Stimulated activated CD4-positive, alpha-beta T cell treated with anti-CD3 and anti-CD28 coated beads, Interleukin-2, amount 100 ng/mL, for 48 hours (primary cell): ENCODE measurements around the gene ATP5PO.
A peak's percentile ranks its signal among the peaks of the same experiment; 100 is the strongest.

Experiments used
- DNase-seq, 2 donors: peaks; one replicate each; pipeline ENCODE4 v3.0.0-alpha.2; 2020

The ATP5PO gene, protein sequence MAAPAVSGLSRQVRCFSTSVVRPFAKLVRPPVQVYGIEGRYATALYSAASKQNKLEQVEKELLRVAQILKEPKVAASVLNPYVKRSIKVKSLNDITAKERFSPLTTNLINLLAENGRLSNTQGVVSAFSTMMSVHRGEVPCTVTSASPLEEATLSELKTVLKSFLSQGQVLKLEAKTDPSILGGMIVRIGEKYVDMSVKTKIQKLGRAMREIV

DNA sequence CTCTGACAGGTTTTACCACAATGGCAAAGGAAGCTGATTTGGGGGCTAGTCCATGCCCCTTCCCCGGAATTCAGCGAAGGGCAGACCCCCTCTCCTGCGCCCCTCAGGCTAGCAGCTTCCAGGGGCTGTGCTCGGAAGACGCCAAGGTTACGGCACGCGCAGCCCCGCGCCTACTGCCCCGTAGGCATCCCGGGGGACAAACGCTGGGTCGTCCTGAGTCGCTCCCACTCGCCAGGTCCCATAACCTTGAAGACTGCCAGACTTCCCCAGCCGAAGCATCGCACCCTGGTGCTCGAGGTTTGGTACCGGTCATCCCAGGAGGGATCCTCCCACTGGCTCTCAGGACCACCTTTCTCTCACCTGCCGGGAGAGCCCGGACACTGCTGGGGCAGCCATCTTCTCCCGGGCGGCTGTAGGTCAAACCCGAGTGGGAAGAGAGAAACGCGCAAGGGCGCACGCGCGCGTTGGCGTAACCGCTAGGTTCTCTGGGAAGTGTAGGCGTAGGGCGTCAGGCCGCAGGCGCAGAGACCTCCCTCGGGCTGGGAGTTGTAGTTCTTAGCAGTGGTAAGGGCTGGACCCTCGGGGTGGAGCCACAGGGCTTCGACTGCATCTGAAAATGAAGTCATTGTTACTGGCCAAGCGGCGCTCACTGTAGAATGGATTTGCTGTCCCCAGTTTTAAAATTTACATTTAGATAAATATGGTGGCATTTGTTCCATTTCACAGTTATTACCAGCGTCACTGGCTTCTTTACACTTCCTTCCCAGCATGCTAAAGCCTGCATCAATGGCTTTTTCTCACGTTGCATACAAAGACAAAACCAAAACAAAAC is at the start of gene ATP5PO:
TSS of gene ATP5PO (minus strand) at position 437 of the 832 bp plus-strand sequence. CDS start at position 396, 41 bp downstream.
- peak; percentile 93 to 94 for DNase-seq

DNA sequence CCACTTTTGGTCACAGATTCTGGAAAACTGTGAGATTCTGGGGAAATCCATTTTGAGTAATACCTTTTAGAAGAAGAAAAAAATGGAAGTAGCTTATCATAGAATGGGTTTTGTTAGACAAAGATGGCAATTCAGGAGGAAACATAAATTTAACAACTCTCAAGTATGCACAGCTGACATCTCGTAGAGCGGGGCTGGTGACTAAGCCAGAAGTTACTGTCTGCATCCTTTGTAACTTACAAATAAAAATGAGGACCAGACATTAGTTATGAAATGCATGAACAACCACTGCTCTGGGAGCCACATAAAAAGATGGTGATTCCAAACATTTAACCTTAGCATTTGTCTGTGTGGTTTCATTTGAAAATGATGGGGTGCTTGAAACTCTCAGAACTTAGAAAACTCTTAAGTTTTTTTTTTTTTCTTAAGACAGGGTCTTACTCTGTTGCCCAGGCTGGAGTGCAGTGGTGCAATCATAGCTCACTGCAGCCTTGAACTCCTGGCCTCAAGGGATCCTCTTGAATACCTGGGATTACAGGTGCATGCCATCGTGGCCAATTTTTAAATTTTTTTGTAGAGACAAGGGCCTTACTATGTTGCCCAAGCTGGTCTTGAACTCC is 49.2 kb upstream of the ATP5PO start:
- DNase-seq, result no peak

DNA sequence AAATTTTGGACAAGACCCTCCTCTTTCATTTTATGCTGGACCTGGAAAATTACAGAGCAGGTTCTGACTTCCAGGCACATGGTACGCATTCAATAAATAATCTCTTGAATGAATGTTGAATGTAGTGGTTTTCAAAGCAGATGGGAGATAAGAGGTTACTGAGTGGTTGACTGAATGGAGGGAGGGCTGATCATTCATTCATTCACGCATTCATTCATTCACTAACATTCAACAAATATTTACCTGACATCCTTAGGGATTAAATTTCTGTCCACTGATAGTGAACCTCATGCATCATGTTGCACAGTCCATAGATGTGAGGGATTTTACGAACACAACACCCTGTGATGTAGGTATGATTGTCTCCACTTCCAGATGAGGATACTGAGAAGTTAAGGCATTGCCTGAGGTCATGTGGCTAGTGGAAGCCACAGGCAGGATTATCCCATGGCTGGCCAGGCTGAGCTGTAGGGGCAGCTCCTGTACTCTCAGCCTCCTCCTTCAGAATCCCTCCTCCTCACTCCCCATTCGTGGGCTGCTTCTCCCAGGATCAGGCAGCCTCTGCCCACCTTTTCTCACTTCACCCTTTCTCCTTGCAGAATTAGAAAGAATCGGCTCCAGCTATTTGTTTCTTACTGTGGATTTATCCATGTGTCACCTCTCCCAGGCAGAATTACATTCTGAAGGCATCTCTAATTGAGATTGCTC is 48.4 kb upstream of the ATP5PO start:
- DNase-seq, result no peak

DNA sequence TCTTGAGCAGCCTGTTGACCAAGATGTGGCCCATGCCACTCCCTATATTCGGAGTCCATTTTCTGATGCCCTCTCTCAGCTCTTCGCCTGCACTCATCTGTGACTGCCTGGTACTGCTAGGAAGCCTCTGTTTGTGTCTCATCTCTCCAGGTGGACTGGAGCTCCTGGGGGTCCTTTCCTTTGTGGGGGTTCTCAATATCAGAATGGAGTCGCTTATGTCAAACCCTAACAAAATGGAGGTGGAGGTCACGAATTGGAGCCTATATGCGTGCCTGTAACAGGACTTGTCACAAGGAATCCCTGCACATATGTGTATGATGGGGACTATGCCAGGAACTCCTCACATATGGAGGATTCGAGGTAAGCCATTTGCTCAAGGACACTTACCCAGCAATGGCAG is 46.7 kb upstream of the ATP5PO start:
- no peak for DNase-seq

DNA sequence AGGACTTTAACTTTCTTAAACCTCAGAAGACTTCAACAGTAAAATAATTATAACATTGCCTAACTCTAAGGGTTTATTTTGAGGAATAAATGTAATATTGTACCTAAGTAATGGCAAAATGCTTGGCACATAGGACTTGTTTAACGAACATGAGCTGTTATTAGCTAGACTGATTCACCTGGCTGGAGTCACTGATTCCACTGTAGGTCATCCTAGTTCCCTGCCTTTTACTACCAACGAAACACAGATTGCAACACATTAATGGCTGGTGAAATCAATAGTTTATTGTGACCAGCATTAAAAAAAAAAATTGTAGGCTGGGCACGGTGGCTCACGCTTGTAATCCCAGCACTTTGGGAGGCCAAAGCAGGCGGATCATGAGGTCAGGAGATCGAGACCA is 45.5 kb upstream of the ATP5PO start:
- DNase-seq, result no peak

DNA sequence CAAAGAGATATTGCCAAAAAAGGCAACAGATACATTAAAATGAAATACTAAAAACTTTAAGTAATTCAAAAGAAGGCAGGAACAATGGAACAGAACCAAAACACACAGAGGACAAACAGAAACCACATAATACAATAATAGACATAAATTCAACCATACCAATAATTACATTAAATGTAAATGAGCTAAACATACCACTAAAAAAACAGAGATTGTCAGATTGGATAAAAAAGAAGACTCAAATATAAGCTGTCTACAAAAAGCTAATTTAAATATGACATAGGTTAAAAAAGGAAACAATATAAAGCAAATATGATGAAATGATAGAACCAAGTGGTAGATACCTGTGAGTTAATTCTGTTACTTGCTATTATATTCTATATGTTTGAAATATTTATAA is 44.1 kb upstream of the ATP5PO start:
- DNase-seq, result no peak

DNA sequence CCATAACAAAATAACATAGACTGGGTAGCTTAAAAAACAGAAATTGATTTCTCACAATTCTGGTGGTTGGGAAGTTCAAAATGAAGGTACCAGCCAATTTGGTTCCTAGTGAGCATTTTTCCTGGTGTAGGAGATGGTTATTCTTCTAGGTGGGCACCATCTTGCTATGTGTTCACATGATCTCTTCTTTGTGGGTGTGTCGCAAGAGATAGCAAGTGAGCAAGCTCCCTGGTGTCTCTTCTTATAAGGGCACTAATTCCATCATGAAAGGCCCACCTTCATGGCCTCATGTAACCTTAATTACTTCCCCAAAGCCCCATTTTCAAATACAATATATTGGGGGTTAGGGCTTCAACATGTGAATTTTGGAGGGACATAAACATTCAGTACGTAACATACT is 38.8 kb upstream of the ATP5PO start:
- DNase-seq, result no peak

DNA sequence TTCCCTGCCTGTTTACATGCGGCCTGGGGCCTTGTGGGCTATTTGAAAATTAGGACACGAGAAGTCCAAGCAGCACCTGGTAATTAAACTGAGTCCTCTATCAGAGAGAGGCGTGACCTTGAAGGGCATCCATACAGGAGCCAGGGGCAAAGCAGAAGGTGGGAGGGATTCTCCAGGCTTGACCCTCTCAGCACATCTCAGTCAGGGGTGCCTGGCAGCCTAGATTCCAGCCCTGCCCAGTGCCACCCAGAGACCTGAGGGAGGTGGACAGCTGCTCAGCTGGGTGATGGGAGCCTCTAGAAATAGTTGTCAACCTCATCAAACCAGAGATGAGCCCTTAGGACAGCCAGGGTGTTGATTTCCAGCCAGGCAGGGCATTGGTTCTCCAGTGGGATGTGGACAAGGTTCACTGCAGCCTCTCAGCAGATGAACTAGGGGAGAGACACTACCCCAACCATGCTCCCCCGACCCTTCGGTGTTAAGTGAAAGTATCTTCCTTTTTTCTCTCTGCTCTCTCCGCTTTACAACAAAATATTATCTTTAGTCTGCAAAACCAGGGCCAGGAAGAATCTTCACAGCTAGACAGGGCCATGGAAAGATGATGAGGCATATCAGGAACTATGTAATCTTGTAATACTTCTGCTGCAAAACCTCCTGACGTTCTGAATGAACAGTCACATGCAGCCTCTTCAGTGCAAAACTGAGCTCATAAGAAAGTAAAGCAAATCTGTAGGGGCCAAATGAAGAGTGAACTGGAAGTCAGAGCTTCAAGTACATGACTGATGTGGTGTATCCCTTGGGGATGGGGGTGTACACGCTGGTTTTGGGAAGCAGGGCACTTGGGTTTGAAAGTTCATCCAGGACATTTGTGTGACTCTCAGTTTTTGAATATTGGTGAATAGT is 35.9 kb upstream of the ATP5PO start:
- DNase-seq, result no peak

DNA sequence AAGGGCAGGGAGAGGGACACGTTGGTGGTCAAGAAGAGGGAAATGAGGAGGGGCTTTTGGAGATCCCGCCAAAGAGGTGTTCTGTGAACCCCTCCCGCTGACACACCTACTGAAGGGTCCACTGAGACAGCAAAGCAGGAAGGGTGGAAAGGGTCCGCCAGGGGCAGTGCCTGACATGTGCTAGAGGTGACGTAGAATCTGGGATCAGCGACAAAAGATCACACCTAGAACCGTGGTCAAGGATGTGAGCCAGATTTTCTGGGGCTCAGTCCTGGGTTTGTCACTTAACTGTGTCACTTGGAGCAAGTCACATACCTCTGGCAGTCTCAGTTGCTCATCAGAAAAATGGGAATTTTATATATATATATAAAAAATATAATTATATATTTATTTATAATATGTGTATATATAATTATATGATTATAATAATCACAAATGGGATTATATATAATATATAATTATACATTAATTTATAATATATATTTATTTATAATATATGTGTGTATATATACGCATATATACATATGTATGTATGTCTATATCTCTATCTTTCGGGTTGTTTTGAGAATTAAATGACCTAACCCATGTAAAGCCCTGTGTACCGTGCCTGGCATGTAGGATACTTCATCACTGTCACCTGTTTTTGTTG is 35.0 kb upstream of the ATP5PO start:
- DNase-seq, result no peak

DNA sequence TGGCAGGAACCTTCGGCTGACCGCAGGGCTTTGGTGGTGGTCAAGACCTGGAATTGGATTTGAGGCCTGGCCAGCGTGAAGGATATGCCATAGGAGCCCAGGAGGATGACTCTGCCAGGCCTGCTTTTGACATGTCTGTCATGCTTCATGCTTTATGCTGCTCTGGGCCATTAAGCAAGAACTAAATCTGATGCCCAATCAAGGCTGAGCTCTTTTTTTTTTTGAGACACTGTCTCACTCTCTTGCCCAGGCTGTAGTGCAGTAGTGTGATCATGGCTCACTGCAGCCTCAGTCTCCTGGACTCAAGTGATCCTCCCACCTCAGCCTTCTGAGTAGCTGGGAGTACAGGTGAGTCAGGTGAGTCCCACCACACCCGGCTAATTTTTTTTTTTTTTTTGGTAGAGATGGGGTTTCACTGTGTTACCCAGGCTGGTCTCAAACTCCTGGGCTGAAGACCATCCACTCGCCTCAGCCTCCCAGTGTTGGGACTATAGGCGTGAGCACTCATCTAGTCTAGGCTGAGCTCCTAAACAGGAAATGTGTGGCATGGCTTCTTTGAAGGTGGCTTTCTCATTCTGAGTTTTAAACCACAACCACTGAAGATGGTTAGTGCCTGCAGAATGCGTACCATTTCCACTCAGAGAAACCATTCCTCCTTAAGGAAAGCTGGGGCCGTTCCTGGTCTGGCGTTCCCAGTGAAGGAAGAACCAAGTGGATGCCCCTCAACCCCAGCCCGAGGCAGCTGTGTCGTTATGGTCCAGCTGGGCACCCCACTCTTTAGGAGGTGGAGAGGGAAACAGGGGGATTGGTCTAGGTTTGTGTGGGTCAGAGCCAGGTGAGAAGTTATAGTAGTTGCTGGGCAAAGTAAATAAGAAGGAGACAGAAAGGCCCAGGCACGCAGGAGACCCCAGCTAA is 34.2 kb upstream of the ATP5PO start:
- peak in 1 of 2 donors; percentile 47 for DNase-seq

DNA sequence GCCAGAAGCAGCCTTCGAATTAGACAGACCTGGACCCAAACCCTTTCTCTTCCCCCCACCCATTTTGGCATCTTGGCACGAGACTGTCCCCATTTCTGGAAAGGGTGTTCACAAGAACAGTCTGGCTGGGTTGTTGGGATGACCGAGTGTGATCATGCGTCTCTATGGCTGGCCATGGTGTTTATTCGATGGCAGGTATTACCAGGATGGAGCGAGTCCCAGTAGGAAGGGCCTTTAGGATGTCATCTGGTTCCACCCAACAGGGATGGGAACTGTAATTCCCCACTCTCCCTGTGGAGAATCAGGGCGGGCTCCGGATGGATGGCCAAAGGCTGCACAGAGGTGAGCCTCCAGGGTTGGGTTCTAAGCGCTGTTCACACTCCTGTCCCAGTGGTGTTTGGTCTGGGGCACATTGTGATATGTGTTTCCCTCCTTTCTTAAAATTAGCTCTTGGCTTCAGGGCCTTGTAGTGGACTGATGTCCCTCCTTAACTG is 33.4 kb upstream of the ATP5PO start:
- DNase-seq, result no peak

DNA sequence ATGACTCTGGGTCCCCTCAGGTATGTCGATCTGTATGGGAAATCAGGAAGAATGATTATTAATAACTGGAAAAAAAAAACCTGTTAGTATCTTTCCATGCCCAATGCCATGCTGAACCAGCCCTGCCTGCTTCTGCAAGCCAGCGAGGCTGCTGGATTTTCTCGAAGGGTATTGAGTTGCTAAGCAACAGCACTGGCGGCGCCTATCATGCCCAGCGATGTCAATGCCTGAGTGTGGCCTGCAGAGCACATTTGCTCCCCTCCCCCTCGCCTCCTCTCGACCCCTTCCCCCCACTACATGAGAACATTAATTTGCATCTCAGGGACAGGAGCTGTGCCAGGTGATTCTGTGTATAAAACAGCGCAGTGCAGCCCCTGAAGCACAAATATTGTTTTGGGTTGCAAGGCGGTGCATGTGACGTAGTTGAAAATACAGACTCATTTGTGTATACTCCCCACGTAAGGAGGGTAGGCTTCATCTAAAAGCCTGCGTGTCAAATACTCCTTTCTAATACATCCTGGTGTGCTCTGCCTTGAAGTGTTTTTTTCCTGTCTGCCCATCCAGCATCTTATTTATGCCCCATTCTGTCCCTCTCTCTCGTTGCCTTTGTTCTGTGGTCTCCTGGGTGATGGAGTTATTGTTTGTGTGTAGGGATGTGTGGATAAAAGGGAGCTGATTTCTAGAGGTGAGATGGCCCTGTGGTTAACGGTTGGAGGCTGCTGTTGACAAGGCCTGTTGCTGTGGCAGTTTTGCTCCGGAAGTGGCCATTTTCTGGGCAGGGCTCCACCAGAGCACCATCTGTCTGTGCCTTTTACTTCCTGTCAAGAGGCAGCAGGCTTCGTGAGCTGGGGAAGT is 32.7 kb upstream of the ATP5PO start:
- peak; percentile 64 to 65 for DNase-seq

DNA sequence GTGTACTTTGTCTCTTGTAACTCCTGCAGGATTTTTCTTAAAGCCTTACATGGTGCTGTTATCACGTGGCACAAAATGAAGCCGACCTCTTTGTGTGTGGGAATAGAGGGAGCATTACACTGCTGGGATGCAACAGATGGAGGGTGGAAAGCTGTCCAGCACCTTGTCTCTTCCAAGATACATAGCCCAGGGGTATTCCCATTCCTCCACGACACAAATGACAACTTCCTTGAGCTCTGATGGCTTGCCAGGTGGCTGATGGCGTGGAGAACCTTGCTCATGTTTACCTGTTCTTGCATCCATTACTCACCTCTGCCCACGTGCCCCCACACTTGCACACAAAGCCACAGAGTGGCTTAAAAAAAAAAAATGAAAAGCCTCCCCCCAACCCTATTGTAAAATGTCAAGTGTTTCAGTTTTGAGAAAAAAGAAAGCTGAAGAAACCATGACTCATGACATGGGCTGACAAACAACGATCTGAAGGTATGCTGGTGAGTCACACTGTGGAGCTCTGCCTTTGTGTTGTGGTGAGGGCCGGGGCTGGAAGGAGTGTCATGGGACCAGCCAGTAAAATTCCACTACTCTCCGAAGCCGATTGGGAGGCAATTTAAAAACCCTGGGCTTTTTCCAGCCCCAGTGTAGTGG is 32.0 kb upstream of the ATP5PO start:
- peak; percentile 67 to 71 for DNase-seq

DNA sequence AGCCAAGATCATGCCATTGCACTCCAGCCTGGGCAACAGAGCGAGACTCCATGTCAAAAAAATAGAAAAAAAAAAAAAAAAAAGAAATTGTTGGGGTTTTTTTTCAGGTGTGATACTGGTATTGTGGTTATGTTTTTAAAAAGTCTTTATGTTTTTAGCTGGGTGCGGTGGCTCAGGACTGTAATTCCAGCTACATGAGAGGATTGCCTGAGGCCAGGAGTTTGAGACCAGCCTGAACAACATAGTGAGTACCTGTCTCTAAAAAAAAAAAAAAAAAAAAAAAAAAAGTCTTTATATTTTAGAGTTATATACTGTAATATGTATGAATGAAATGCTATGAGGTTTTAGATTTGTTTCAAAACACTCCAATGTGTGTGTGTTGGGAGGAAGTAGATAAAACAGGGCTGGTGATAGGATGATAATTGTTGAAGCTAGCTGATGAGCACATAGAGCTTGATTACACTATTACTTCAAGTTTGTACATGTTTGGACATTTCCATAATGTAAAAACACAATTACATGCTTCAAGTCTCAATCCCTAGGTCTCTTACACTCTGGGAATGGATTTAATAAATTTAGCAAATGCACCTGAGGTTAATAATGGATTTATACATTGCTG is 30.2 kb upstream of the ATP5PO start:
- no peak for DNase-seq

DNA sequence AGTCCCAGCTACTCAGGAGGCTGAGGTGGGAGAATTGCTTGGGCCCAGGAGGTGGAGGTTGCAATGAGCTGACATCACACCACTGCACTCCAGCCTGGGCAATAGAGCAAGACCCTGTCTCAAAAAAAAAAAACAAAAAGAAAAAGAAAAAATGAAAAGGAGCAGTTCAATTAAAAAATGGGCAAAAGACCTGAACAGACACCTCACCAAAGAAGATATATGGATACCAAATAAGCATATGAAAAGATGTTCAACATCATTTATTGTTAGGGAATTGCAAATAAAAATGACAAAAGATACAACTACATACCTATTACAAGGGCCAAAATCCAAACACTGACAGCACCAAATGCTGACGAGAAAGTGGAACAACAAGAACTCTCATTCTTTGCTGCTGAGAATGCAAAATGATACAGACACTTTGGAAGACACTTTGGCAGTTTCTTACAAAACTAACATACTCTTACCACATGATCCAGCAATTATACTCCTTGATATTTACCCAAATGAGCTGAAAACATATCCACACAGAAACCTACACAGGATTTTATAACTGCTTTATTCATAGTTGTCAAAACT is 28.7 kb upstream of the ATP5PO start:
- DNase-seq, result no peak

DNA sequence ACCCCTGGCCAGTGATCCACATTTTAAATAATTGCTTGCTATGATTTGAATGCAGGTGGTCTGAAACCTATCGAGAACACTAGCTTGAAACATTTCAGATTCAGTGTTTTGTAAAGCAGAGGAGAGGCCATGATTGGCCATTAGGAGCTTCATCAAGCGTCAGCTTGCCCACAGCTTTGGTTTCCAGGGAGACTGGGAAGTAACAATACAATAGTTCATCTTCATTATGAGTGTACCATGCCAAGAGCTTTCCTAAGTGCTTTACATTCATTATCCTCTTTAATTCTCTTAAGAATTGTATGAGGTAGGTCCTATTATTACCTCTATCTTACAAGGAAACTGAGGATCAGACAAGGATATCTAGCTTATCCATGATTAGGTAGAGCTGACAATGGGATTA is 27.7 kb upstream of the ATP5PO start:
- DNase-seq, result no peak

DNA sequence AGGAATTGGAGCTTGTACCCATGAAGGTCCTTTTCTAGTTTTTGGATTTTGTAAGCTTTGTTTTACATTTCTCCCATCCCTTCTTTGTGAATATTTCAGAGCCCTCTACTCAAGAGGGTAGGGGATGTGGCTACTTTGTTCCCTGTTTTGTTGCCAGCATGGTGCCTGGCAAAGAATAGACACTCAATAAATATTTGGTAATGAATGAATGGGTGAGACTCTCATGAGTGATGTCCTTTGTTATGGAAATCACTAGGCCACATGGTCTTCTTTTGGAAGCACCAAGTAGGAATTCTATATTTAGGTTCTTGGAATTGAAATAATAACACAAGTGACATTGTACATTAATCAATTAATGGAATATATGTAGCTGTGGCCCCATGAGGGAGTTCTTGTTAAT is 26.8 kb upstream of the ATP5PO start:
- no peak for DNase-seq

DNA sequence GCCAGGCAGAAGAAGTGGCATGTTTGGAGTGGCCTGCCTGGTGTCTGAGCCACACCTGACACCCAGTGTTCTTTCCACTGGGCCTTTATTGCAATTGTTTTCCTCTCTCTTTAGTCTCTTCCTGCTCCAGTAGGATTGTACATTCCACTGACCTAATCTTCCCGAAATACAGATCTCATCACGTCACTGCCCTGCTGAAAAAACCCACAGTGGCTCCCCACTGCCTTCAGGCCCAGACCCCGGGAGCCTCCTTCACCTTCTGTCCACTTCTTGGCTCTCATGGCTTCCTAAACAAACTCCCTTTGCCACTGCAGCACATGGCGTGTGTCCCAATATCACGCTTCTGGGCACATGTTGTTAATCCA is 25.3 kb upstream of the ATP5PO start:
- no peak for DNase-seq
